Left renal pelvis (tissue), 4 donors: Measurements from ENCODE around the gene CDKAL1. TPM values are rescaled to one million over a fixed set of nuclear protein-coding genes. Genes with fewer than 3 reads are reported as not detected.

Experiments used
- DNase-seq, 4 donors: peaks; one replicate each; pipeline ENCODE4 v3.0.0-alpha.2; 2013; ENCODE audit warnings: low read depth in 4 of 4, low spot score in 3 of 4
- polyA plus RNA-seq, 4 donors: library from polyadenylated mRNA; unstranded; fragments of 120-200 nt; gene quantifications; one replicate each; pipeline ENCODE4 v1.2.1, GENCODE V29; 2013; ENCODE audit not compliant: insufficient read length in 4 of 4

CDKAL1 gene
- polyA plus RNA-seq, 4 donors: 14.7 to 20.4 (median 19.6) TPM

DNA sequence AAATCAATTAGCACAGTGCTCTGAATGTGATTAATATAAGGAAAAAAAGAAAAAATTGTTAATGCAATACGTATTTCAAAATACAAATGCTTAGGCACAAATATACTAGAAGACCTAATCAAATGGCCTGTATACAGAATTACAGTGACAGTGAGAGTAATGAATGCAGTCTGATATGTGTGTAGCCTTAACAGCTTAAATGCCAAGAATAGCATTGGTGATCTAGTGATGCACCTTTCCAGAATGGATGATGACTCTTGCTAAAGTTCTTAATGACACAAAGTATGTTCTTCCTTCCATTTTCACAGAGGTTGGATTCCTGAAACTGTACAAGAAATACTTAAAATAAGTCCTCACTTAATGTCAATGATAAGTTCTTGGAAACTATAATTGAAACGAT, 131.0 kb downstream of the CDKAL1 start:
- DNase-seq: no peak

DNA sequence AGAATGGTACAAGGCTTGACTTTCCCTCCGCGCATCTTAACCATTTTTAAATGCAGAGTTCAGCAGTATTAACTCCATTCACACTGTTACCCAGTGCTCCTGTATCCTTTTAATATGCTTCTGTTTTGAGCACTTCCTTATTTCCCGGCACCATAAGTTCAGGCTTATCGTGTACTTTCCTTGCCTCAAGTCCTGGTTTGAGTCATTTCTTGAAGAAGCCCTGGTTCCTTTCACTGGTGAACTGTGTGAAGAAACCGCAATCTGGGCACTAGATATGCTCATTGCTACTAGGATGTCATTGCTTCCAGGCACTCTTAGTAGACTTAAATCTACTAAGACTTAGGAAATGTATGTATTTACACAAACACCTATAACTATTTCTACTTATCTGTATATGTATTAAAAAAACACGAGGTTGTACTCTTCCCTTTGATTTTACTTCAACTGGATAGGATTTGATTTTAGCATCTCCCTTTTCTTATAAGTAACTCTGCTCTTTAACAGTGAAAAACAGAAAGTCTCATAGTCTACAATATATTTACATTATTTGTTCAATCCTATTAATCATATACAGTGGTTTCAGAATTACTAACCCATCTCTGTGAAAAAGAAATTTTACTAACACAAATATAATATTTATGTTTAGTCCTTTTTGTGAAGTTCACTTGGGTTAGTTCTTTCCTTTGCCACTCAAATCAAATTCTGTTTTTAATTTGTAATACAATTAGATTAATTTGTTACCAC, 135.5 kb downstream of the CDKAL1 start:
- no peak for DNase-seq

DNA sequence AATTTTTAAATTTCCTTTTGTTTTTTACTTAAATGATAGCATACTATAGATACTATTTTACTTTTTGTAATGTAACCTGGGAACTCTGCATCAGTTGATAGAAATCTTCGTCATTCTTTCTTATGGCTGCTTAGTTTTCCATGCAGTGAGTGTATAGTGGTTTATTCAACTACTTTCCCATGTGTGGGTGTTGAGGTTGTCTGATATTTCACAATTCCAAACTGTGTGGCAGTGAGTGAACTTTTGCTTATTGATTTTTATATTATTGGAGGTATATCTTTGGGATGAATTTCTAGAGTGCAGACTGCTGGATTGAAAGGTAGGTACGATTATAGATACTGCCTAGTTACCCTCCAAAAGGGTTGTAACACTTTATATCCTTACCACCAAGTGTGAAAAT, 136.5 kb downstream of the CDKAL1 start:
- no peak for DNase-seq

GRCh38 chr6:20672038-20672437, 137.8 kb downstream of the CDKAL1 start:
- no peak for DNase-seq

DNA sequence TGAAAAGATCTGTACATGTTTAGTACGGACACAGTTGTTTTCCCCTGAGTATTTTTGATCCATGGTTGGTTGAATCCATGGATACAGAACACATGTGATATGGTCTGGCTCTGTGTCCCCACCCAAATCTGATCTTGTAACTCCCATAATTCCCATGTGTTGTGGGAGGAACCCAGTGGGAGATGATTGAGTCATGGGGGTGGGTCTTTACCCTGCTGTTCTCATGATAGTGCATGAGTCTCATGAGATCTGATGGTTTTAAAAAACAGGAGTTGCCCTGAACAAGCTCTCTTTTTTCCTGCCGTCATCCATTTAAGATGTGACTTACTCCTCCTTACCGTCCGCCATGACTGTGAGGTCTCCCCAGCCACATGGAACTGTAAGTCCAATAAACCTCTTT, 139.2 kb downstream of the CDKAL1 start:
- DNase-seq: no peak

DNA sequence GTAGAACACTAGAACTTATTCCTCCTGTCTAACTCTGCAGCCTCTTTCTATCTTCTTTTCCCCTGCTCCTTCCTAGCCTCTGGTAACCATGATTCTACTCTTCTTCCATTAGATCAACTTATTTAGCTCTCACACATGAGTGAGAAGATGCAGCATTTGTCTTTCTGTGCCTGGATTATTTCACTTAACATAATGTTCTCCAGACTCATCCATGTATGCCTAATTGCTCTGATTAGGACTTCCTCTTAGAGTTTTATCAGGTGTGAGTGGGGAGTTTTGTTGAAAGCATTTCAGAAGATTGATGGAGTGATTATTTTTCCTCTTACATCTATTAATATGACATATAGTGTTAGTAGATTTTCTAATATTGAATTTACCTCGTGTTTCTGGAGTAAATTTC, 140.4 kb downstream of the CDKAL1 start:
- no peak for DNase-seq

DNA sequence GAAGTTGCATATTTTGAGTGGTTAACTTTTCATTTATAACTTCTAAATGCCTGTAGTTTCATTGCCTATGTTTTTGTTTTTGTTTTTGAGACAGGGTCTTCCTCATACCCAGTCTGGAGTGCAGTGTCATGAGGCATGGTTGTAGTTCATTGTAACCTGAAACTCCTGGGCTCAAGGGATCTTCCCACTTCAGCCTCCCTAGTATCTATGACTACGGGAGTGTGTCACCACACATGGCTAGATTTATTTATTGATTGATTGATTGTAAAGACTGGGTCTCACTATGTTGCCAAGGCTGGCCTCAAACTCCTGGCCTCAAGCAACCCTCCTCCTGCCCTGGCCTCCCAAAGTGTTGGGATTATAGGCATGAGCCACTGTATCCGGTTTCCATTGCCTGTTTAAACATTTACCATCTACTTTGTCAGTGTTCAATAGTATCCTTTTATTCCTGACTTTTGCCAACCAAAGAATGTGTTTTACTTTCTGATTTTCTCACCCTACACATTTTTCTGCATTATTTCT, 144.6 kb downstream of the CDKAL1 start:
- DNase-seq: no peak

DNA sequence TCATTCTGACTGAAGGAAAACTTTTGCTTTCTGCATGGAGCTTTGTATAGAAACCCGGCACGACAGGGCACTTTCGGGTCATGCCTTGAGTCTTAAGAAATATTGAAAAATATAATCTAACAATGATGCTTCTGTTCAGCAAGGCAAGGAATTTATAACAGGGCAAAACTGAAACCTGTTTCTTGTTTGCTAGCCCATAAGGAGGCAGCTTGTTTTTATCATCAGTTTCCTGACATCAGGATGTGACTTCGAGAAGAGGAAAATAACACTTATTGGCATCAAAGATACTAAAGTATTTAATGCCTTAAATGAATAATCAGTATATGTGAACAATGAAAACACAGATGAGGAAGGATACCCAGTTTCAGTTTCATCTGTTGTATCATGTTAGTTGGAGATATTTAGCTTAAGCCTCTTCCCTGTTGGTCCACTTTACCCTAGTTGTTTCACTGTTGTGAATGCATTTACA, 146.5 kb downstream of the CDKAL1 start:
- DNase-seq: no peak

GRCh38 chr6:20681243-20681684, 147.0 kb downstream of the CDKAL1 start:
- no peak for DNase-seq

- no peak for DNase-seq
Measured at GRCh38 chr6:20684474-20684873, 150.2 kb downstream of the CDKAL1 start.

DNA sequence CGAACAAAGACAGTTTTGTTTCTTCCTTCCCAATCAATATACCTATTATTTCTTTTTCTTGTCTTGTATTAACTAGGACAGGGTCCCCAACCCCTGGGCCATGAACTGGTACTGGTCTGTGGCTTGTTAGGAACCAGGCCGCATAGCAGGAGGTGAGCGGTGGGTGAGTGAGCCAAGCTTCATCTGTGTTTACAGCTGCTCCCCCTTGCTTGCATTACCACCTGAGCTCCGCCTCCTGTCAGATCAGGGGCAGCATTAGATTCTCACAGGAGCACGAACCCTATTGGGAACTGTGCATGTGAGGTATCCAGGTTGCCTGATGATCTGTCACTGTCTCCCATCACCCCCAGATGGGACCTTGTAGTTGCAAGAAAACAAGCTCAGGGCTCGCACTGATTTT, 151.9 kb downstream of the CDKAL1 start:
- DNase-seq: no peak

DNA sequence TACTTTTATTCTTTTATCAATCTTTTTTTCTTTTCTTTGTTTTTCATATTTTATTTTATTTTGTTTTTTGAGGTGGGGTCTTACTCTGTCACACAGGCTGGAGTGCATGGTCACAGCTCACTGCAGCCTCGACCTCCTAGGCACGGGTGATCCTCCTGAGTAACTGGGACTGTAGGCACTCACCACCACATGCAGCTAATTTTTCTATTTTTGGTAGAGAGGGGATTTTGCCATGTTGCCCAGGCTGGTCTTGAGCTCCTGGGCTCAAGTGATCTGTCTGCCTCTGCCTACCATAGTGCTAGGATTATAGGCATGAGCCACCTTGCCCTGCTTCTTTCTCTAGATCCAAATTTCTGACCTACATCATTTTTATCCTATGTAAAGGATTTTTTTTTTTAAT, 153.2 kb downstream of the CDKAL1 start:
- no peak for DNase-seq

DNA sequence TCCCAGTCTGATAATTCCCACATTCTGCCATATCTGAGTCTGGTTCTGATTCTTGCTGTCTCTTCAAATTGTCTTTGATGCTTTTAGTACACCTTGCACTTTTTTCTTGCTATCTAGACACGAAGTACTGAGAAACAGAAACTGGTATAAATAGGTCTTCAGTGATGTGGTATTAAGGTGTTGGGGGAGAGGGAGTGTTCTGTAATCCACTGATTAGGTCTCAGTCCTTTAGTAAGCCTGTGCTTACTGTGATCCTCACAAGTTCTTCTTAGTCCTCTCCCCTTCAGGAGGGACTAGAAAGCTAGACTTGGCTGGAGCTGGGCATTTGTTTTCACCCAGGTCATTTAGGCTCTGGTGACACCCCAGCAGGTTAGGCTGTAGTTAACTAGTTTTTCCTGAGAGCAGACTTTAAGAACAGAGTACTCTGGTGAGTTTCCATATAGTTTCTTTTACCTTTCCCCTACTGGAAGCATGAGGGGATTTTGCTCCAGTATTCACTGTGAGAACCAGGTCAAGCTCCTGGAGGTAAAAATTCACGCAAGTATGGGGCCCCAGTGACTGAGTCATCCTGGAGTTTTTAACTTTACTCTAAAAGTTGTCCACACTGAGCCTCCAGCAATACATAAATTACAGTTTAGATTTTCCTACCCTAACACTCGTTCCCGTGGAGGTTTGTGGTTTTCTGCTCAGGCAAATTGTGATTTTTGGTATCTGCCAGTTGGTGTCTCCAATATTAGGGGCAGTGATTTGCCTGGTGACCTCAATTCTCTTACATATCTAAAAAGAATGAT, 154.6 kb downstream of the CDKAL1 start:
- no peak for DNase-seq

DNA sequence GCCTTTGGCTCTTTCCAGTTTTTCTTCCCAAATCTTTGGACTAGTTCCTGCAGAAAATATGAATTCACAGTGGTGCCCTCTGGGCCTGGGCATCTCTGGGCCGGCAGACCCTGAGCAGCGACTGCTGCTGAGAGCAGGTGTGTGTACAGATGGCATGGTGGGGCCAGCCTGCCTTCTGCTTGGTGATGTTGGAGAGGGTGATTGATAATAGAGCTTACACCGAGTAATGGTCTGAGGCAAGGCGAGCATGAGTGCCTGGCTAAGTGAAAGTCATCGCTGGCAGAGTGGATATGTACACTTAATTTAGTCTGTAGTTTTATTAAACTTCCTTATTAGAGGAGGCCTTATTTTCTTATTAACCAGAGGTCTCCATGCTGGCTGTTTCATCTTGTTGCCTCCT, 156.9 kb downstream of the CDKAL1 start:
- DNase-seq: no peak

GRCh38 chr6:20692023-20692422, 157.8 kb downstream of the CDKAL1 start:
- no peak for DNase-seq

- DNase-seq: no peak
Measured at GRCh38 chr6:20693466-20694063, 159.3 kb downstream of the CDKAL1 start.

GRCh38 chr6:20696676-20697075, 162.4 kb downstream of the CDKAL1 start:
- DNase-seq: no peak

DNA sequence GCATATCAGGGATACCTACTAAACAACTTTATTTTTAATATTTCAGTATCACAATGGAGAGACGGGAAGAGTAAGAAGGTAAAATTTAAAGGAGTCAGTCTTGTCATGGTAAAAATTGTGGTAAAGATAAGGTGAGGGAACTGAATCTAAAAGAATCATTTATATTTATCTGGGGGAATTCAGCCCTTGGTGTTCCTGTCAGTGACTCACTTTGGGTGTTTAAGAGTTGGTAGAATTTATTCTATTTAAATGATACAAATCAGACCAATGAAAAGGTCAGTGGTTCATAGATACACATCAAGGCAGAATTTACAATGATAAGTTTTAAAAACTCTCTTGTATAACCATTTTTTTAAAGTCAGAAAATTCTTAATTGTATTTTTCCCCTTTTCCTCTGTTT, 164.4 kb downstream of the CDKAL1 start:
- no peak for DNase-seq

DNA sequence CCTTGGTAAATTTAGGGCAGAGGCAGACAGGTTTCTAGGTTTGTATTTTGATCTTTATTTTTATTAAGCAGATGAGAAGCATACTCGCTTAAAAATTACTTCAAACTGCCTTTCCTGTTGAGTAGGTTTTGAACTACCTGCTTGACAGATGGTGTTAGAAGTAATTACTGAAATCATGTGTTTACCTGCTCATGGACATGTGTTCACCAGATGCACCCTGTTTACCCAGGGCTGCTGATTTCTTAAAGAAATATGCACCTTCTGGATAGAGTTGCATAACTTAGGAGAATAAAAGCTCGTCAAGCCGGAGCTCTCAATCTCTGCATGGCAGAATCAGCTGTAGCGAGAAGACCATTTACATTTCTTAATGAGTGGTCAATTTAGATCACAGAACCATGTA, 165.1 kb downstream of the CDKAL1 start:
- DNase-seq: no peak

DNA sequence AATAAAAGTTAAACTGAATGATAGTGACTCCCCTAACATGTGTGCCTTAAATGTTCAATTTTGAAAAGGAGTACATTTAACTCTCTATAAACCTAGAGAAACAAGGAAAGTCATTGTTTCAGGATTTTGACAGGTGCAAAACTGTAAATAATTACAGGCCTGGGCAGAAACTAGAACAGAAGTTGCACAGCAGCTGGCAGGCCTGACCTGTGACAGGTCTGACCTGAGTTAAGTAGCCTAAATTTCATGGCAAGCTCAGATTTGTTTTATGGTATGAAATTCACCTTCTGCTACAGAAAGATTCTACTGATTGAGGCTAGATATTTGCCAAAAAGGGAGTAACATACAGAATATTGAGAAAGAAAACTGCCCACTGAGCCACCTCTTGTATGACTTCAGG, 166.1 kb downstream of the CDKAL1 start:
- DNase-seq: no peak

GRCh38 chr6:20702366-20702765, 168.1 kb downstream of the CDKAL1 start:
- no peak for DNase-seq
